Stimulated activated naive CD8-positive, alpha-beta T cell treated with anti-CD3 and anti-CD28 coated beads, Interleukin-15, Interleukin-2, amounts not matched to agents 100 ng/mL and 50 ng/mL, for 24 hours (primary cell): ENCODE data around the gene PIKFYVE.
"Not testable (repeated sequence)": the region's sequence is repeated elsewhere in the genome, so short reads cannot be mapped to it uniquely, and the experiment has no call there.

Experiments used
- H3K27ac Mint-ChIP-seq: one replicate; pipeline ENCODE4 v1.8.0; 2021; ENCODE audit warnings: mild to moderate bottlenecking, mixed read lengths
- H3K27me3 Mint-ChIP-seq: one replicate; pipeline ENCODE4 v1.8.0; 2021; ENCODE audit warnings: mixed read lengths
- H3K36me3 Mint-ChIP-seq: one replicate; pipeline ENCODE4 v1.8.0; 2021; ENCODE audit warnings: low read depth, mixed read lengths
- H3K4me1 Mint-ChIP-seq: one replicate; pipeline ENCODE4 v1.8.0; 2021; ENCODE audit warnings: low read depth, mixed read lengths
- H3K4me3 Mint-ChIP-seq: one replicate; pipeline ENCODE4 v1.8.0; 2021; ENCODE audit warnings: mild to moderate bottlenecking, mixed read lengths
- H3K9me3 Mint-ChIP-seq: one replicate; pipeline ENCODE4 v1.8.0; 2021; ENCODE audit warnings: mixed read lengths

Gene PIKFYVE

DNA sequence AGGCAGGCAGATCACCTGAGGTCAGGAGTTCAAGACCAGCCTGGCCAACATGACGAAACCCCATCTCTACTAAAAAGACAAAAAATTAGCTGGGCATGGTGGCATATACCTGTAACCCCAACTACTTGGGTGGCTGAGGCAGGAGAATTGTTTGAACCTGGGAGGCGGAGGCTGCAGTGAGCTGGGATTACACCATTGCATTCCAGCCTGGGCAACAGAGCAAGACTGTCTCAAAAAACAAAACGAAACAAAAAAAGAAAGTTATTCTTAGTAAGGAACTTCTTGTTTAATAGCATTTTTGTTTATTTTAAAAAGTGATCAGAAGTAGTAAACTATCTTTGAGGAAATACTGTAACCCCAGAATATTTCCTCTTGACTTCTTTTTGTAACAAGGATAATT lies 90.4 kb downstream of the PIKFYVE start:
- H3K9me3 Mint-ChIP-seq, H3K4me3 Mint-ChIP-seq, H3K4me1 Mint-ChIP-seq, H3K27me3 Mint-ChIP-seq: not testable (repeated sequence)
- peaks cover 64% of the 10 kb centered on the region for H3K36me3 Mint-ChIP-seq
- H3K27ac Mint-ChIP-seq = peak overlapping the region; percentile 55

GRCh38 chr2:208356846-208357574 lies 91.0 kb downstream of the PIKFYVE start:
- no peak overlapping the region for H3K4me3 Mint-ChIP-seq
- H3K4me1 Mint-ChIP-seq = peaks cover 6% of the 10 kb centered on the region
- peak overlapping the region; percentile 63 for H3K27ac Mint-ChIP-seq
- H3K36me3 Mint-ChIP-seq = peaks cover 61% of the 10 kb centered on the region
- no peaks in the 10 kb centered on the region for H3K9me3 Mint-ChIP-seq
- no peaks in the 10 kb centered on the region for H3K27me3 Mint-ChIP-seq

GRCh38 chr2:208358758-208359631 lies 92.9 kb downstream of the PIKFYVE start:
- H3K9me3 Mint-ChIP-seq = no peaks in the 10 kb centered on the region
- H3K4me1 Mint-ChIP-seq = peaks cover 15% of the 10 kb centered on the region

GRCh38 chr2:208359632-208359986 lies 93.6 kb downstream of the PIKFYVE start:
- Mint-ChIP-seq H3K27me3 (no peaks in the 10 kb centered on the region), H3K4me1 (peaks cover 19% of the 10 kb centered on the region), H3K9me3 (no peaks in the 10 kb centered on the region), H3K27ac (no peak overlapping the region), H3K36me3 (peaks cover 37% of the 10 kb centered on the region), H3K4me3 (no peak overlapping the region)

More at GRCh38 chr2:208358758-208359631, 92.9 kb downstream of the PIKFYVE start:
- Mint-ChIP-seq H3K36me3 (peaks cover 43% of the 10 kb centered on the region), H3K27me3 (no peaks in the 10 kb centered on the region), H3K27ac (no peak overlapping the region), H3K4me3 (no peak overlapping the region)

DNA sequence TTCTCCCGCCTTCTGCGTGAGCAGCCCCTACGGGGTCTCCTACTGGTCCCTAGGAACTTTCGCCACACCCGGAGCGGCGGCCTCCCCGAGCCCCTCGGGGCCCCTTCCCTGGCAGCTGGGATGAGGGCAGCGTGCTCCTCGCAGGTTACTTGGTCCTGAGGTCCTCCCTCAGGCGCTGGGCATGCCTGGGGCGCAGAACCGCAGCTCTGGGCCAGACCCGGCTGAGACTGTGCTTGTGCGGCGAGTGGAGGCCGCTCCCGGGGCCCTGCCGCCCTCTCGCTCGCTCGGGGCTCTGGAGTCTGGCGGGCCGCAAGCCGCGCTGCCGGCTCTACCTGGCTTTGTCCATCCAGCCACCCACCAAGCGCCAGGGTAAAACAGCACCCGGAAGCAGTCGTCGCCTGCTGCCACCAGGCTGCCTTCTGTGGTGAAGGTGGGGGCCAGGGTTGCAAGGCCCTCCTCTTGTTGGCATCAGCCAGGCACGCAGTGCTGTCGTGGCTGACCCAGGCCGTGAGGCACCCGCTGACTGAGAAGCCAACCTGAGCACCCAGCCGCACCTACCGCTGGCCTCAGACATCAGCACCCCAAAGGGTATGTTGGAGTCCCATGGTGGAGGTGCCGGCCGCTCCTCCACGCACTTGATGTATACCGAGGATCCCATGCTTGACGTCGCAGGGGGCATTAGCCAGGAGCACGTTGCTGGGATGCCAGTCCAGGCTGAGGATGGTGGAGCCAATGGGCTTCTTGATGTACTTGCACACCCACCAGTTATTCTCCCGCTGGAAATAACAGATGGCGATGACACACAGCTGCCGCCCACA lies 94.4 kb downstream of the PIKFYVE start:
- no peaks in the 10 kb centered on the region for H3K9me3 Mint-ChIP-seq
- H3K27ac Mint-ChIP-seq = no peak overlapping the region
- H3K27me3 Mint-ChIP-seq = no peaks in the 10 kb centered on the region
- peaks cover 19% of the 10 kb centered on the region for H3K4me1 Mint-ChIP-seq
- no peak overlapping the region for H3K4me3 Mint-ChIP-seq
- H3K36me3 Mint-ChIP-seq = peaks cover 31% of the 10 kb centered on the region

GRCh38 chr2:208361077-208361441 lies 95.0 kb downstream of the PIKFYVE start:
- Mint-ChIP-seq H3K4me3 (no peak overlapping the region), H3K9me3 (peaks cover 2% of the 10 kb centered on the region)

GRCh38 chr2:208363485-208363884 lies 97.4 kb downstream of the PIKFYVE start:
- peaks cover 15% of the 10 kb centered on the region for H3K36me3 Mint-ChIP-seq
- H3K4me3 Mint-ChIP-seq = no peak overlapping the region
- H3K4me1 Mint-ChIP-seq = peaks cover 12% of the 10 kb centered on the region
- no peaks in the 10 kb centered on the region for H3K27me3 Mint-ChIP-seq
- H3K27ac Mint-ChIP-seq = no peak overlapping the region
- peaks cover 4% of the 10 kb centered on the region for H3K9me3 Mint-ChIP-seq

More at GRCh38 chr2:208361077-208361441, 95.0 kb downstream of the PIKFYVE start:
- H3K4me1 Mint-ChIP-seq = peaks cover 19% of the 10 kb centered on the region
- no peak overlapping the region for H3K27ac Mint-ChIP-seq
- H3K36me3 Mint-ChIP-seq = peaks cover 26% of the 10 kb centered on the region
- no peaks in the 10 kb centered on the region for H3K27me3 Mint-ChIP-seq

DNA sequence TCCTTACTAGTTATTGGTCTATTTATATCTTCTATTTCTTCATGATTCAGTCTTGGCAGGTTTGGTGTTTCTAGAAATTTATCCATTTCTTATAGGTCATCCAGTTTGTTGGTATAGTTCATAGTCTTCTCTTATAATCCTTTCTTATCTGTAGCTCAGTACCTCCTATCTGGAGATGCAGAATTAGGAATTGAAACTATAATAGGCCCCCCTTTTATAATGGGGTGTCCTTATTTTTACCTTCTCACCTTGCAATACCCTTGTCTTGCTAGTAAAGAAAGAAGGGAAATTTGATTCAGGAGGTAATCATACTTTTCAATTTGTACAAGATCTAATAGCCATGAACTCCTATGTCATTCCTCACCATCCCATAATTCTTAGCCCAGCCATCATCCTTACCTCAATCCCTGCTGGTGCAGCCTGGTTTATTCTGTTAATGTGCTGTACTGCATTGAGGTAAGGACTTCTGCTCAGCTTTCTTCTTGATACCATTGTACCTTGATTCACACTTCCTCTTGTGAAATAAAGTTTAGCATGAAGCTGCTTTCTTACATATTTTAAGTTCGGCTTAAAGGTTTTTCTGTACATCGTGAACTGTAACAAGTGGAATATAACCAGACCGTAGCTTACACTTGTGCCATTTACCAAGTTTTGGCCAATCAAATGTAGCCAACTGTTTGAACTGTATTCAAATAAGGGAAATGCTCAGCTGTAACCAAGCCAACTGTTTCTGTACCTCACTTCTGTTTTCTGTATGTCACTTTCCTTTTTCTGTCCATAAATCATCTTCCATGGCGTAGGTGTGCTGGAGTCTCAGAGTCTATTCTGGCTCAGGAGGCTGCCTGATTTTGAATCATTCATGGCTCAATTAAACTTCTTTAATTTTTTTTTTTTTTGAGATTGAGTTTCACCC lies 100.4 kb downstream of the PIKFYVE start:
- Mint-ChIP-seq H3K27me3 (no peaks in the 10 kb centered on the region), H3K4me3 (peak overlapping the region; percentile 35), H3K4me1 (peaks cover 12% of the 10 kb centered on the region), H3K27ac (no peak overlapping the region), H3K36me3 (peaks cover 2% of the 10 kb centered on the region), H3K9me3 (peaks cover 4% of the 10 kb centered on the region)

- Mint-ChIP-seq H3K9me3 (peaks cover 4% of the 10 kb centered on the region), H3K27ac (no peak overlapping the region), H3K4me3 (no peak overlapping the region), H3K27me3 (peaks cover 1% of the 10 kb centered on the region), H3K4me1 (peaks cover 3% of the 10 kb centered on the region), H3K36me3 (no peaks in the 10 kb centered on the region)
These were observed 103.0 kb downstream of the PIKFYVE start for GRCh38 chr2:208369091-208369490.

GRCh38 chr2:208370881-208371633 lies 105.0 kb downstream of the PIKFYVE start:
- no peaks in the 10 kb centered on the region for H3K36me3 Mint-ChIP-seq
- H3K9me3 Mint-ChIP-seq = peaks cover 2% of the 10 kb centered on the region
- H3K27ac Mint-ChIP-seq = no peak overlapping the region
- peaks cover 6% of the 10 kb centered on the region for H3K27me3 Mint-ChIP-seq
- H3K4me1 Mint-ChIP-seq = no peaks in the 10 kb centered on the region
- H3K4me3 Mint-ChIP-seq = no peak overlapping the region

DNA sequence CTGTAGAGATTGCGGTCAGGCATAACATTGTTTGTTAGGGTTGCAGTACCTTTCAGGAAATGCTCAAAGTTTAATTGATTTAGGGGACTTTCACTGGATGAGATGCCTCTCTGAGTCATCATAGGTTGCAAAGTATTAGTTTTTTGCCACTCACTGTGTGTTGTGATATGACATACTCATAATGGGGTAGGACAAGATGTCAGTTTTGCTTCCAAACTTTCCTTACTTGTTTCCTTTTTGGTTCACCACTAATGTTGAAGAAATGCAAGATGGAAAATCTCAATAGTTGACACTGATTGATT lies 105.5 kb downstream of the PIKFYVE start:
- H3K27me3 Mint-ChIP-seq = peaks cover 6% of the 10 kb centered on the region
- H3K4me3 Mint-ChIP-seq = no peak overlapping the region
- no peaks in the 10 kb centered on the region for H3K36me3 Mint-ChIP-seq
- no peaks in the 10 kb centered on the region for H3K4me1 Mint-ChIP-seq
- H3K9me3 Mint-ChIP-seq = no peaks in the 10 kb centered on the region
- H3K27ac Mint-ChIP-seq = no peak overlapping the region

GRCh38 chr2:208373460-208374089 lies 107.5 kb downstream of the PIKFYVE start:
- Mint-ChIP-seq H3K9me3 (no peaks in the 10 kb centered on the region), H3K27ac (no peak overlapping the region), H3K27me3 (peaks cover 6% of the 10 kb centered on the region), H3K4me1 (no peaks in the 10 kb centered on the region), H3K36me3 (no peaks in the 10 kb centered on the region), H3K4me3 (no peak overlapping the region)

DNA sequence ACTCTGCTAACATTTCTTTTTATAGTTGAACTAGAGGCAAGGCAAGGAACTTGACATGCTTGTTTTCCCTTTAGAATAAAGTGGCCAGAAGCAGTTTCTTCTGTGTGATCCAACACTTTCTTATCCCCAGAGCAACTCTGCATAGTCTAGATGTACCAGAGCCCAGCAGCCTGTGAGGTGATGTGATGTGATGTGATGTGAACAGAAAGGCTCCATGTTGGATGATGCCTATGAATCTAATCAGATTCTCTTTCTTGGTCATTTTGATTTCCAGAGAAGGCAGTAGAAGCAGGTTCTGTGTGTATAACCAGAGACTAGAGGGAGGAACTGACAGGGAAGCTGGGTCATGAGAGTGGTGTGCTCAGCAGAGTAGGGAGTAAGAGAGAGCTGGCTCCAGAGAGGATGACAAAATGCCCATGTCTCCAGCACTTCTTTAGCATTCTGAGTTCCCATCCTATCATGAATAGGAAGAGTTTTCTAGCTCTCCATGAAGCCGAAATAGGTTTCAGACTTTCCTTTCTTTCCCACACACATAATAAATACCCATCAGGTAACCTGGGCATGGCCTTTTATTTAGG lies 109.5 kb downstream of the PIKFYVE start:
- H3K36me3 Mint-ChIP-seq = no peaks in the 10 kb centered on the region

More for the DNA sequence above, 109.5 kb downstream of the PIKFYVE start:
- no peaks in the 10 kb centered on the region for H3K4me1 Mint-ChIP-seq
- peaks cover 6% of the 10 kb centered on the region for H3K27me3 Mint-ChIP-seq
- H3K27ac Mint-ChIP-seq = no peak overlapping the region
- no peak overlapping the region for H3K4me3 Mint-ChIP-seq
- H3K9me3 Mint-ChIP-seq = no peaks in the 10 kb centered on the region
